K562 (cell line): ENCODE results near the gene CUL9. TPM values are rescaled to one million over a fixed set of nuclear protein-coding genes. Genes with fewer than 3 reads are reported as not detected.

Experiments
- ATF1 ChIP-seq, 2 experiments: fragments of 450-650 bp in 1 of 2; IDR thresholded peaks; 2 replicates each; pipeline ENCODE4 v1.6.1; 2016; ENCODE audit warnings: missing compliant biosample characterization in 1 of 2, missing genetic modification characterization in 1 of 2
- BHLHE40 ChIP-seq: IDR thresholded peaks from 2 replicates; pipeline ENCODE4 v1.6.1; 2011; ENCODE audit warnings: low read length, improper control_type of control experiment
- BRCA1 ChIP-seq, 2 experiments: fragments of 450-650 bp in 1 of 2; sonication (generic) in 1 of 2; formaldehyde crosslinking in 1 of 2; IDR thresholded peaks; 2 replicates each; pipeline versions ENCODE4 v1.5.0 to v1.6.1; 2017 to 2020; ENCODE audit warnings: mild to moderate bottlenecking in 1 of 2, missing genetic modification reagents in 1 of 2
- CCNT2 ChIP-seq: IDR thresholded peaks from 2 replicates; pipeline ENCODE4 v1.6.1; 2011; ENCODE audit warnings: borderline replicate concordance, low read depth, mild to moderate bottlenecking, moderate library complexity, mixed read lengths, low read length; ENCODE audit not compliant: insufficient read length; ENCODE audit errors: extremely low read depth
- CEBPG ChIP-seq, 3 experiments: fragments of 200-800 bp in 1 of 3; sonication (Bioruptor generic) in 1 of 3; sonication (generic) in 1 of 3; formaldehyde crosslinking in 1 of 3; IDR thresholded peaks in 2 of 3; conservative IDR thresholded peaks in 1 of 3; 2 replicates each; pipeline versions ENCODE4 v1.6.1 to v1.8.0; 2016 to 2022; ENCODE audit warnings: missing compliant biosample characterization in 2 of 3, missing genetic modification characterization in 2 of 3, mild to moderate bottlenecking in 1 of 3, missing genetic modification reagents in 1 of 3
- CTBP1 ChIP-seq: fragments of 450-650 bp; IDR thresholded peaks from 2 replicates; pipeline ENCODE4 v1.6.1; 2016; ENCODE audit warnings: borderline replicate concordance
- ETV5 ChIP-seq: sonication (generic); formaldehyde crosslinking; IDR thresholded peaks from 2 replicates; pipeline ENCODE4 v1.4.0; 2020; ENCODE audit warnings: low read depth, mild to moderate bottlenecking, missing genetic modification reagents
- EZH2 ChIP-seq: IDR thresholded peaks from 2 replicates; pipeline ENCODE4 v1.6.1; 2012; ENCODE audit warnings: low read depth, mild to moderate bottlenecking, inconsistent platforms, low read length, borderline replicate concordance
- FOXO4 ChIP-seq: fragments of 450-650 bp; formaldehyde crosslinking; IDR thresholded peaks from 2 replicates; pipeline ENCODE4 v1.4.0; 2020; ENCODE audit warnings: mild to moderate bottlenecking, moderate library complexity
- GATAD2B ChIP-seq: fragments of 450-650 bp; IDR thresholded peaks from 2 replicates; pipeline ENCODE4 v1.6.1; 2017; ENCODE audit warnings: mild to moderate bottlenecking, borderline replicate concordance
- HIVEP1 ChIP-seq: fragments of 250-450 bp; sonication (Bioruptor Pico); IDR thresholded peaks from 2 replicates; pipeline ENCODE4 v1.4.0; 2020; ENCODE audit warnings: mild to moderate bottlenecking
- RHOXF2B ChIP-seq: fragments of 250-450 bp; sonication (Bioruptor Pico); conservative IDR thresholded peaks from 2 replicates; pipeline ENCODE4 v1.5.1; 2021
- ZNF12 ChIP-seq: sonication (generic); formaldehyde crosslinking; IDR thresholded peaks from 2 replicates; pipeline ENCODE4 v1.4.0; 2020; ENCODE audit warnings: mild to moderate bottlenecking, missing genetic modification reagents
- ZNF146 ChIP-seq: IDR thresholded peaks from one replicate; pipeline ENCODE4 v1.6.1; 2018; ENCODE audit warnings: missing compliant biosample characterization; ENCODE audit not compliant: unreplicated experiment
- polyA plus RNA-seq, 8 experiments: library from polyadenylated mRNA; depleted of rRNA in 4 of 8; stranded (reverse) in 5 of 8; unstranded in 3 of 8; fragments of >200 nt; fragmentation: Nextera tagmentation in 2 of 8; fragmentation: Illumina TruSeq in 1 of 8; extraction: Ambion mirVana in 2 of 8; extraction: Trizol in 1 of 8; gene quantifications; 2 replicates each; pipeline versions ENCODE4 v1.2.1 to v1.2.3, GENCODE V29; 2011 to 2014; ENCODE audit warnings: inconsistent platforms in 1 of 8, missing spikeins in 1 of 8
- total RNA-seq, 7 experiments: library from RNA; depleted of rRNA in 6 of 7; stranded (reverse); fragments of >200 nt in 6 of 7; fragmentation: Illumina TruSeq in 2 of 7; extraction: Trizol in 2 of 7; gene quantifications; 2 replicates each; pipeline versions ENCODE4 v1.2.1 to v1.2.3, GENCODE V29; 2011 to 2021; ENCODE audit warnings: low replicate concordance in 1 of 7
- TF ChIP-seq, protein P1 (sequence below): fragments of 450-650 bp; IDR thresholded peaks from 2 replicates; pipeline ENCODE4 v1.6.1; 2014; ENCODE audit warnings: low read depth, mild to moderate bottlenecking, moderate library complexity, borderline replicate concordance
- TF ChIP-seq, protein P2 (sequence below): fragments of 450-650 bp; IDR thresholded peaks from one replicate; pipeline ENCODE4 v1.6.1; 2018; ENCODE audit warnings: mild to moderate bottlenecking, moderate library complexity; ENCODE audit not compliant: partially characterized antibody
- TF ChIP-seq, protein P3 (sequence below): fragments of 250-450 bp; sonication (Bioruptor Pico); IDR thresholded peaks from 2 replicates; pipeline ENCODE4 v1.4.0; 2020; ENCODE audit warnings: mild to moderate bottlenecking
- TF ChIP-seq, protein P4 (sequence below): fragments of 200-800 bp; sonication (Bioruptor generic); IDR thresholded peaks from 2 replicates; pipeline ENCODE4 v1.6.1; 2017; ENCODE audit warnings: missing genetic modification characterization, missing compliant biosample characterization

Gene CUL9
- total and polyA plus RNA-seq, 9 of the 15 experiments (the other 6 are each of a cell fraction or from before 2014, with no cell fraction given), result 0.50 to 20.7 (median 6.6) TPM

DNA sequence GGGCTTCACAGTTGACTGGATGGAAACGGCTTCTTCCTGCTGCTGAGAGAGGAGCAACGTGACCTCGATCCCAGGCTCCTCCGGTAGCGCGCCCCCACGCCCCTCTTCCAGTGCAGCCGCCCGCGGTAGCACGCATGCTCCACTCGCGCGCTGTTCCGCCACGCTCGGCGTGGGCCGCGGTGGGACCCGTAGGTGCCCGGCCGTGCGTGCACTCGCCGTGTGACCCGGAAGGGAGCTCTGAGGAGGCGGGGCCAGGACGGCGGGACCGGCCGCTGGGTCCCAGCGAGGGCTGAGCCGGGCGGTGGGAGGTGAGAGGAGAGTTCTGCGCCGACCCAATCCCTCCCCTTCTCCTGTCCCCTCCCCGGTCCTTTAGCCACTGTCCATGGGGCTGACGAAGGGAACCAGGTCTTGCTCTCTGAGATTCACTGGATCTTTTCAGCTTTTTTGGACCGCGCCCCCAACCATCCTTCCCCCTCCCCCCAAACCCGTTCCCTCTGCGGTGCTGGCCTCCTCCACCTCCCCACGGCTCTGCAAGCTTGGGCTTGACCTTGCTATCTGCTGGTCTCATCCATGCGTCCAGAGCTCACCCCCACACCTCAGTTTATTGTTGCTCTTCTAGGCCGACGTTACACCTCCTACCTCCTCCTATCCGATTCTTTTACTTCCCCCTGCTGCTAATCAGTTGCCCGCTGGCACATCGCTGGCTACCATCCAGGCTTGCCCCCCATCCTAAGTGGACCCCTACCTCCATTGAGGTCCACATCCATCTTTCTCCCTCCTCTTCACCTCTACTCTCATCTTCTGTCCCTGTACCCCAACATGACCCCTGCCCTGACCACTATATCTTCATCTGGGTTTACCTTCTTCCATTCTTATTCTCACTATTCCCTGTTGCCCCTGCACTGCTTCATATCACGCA is at the start of gene CUL9 (continued):
- TF ChIP-seq HIVEP1, result no peak
- no peak for TF ChIP-seq EZH2
- TF ChIP-seq BRCA1 (IDR thresholded peaks at IDR 0.05), result no peak
- no peak for TF ChIP-seq BRCA1 (CRISPR knock-in tag; IDR thresholded peaks at IDR 0.05)
- TF ChIP-seq CEBPG (CRISPR knock-in tag; IDR thresholded peaks at IDR 0.05), result peak; percentile 60
- no peak for TF ChIP-seq CEBPG (tag; conservative IDR thresholded peaks at IDR 0.05 in 1 of 2, IDR thresholded peaks at IDR 0.05 in 1 of 2)
- TF ChIP-seq RHOXF2B (CRISPR knock-in tag), result peak; percentile 83; the same call in 1 of the 2 replicates
- TF ChIP-seq, protein P1, sequence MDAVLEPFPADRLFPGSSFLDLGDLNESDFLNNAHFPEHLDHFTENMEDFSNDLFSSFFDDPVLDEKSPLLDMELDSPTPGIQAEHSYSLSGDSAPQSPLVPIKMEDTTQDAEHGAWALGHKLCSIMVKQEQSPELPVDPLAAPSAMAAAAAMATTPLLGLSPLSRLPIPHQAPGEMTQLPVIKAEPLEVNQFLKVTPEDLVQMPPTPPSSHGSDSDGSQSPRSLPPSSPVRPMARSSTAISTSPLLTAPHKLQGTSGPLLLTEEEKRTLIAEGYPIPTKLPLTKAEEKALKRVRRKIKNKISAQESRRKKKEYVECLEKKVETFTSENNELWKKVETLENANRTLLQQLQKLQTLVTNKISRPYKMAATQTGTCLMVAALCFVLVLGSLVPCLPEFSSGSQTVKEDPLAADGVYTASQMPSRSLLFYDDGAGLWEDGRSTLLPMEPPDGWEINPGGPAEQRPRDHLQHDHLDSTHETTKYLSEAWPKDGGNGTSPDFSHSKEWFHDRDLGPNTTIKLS, result peak; percentile 81
- TF ChIP-seq ATF1 (CRISPR knock-in tag; IDR thresholded peaks at IDR 0.05), result no peak
- TF ChIP-seq ATF1 (tag; IDR thresholded peaks at IDR 0.05), result peak; percentile 86
- peak; percentile 84; the same call in 1 of the 2 replicates for TF ChIP-seq CTBP1
- peak; percentile 94 for TF ChIP-seq CCNT2
- peak; percentile 61; the same call in 1 of the 2 replicates for TF ChIP-seq GATAD2B
- TF ChIP-seq ZNF146 (CRISPR knock-in tag), result no peak
- peak; percentile 68; the same call in 1 of the 2 replicates for TF ChIP-seq ETV5
- TF ChIP-seq BHLHE40, result peak; percentile 87
- peak; percentile 13; the same call in 1 of the 2 replicates for TF ChIP-seq ZNF12
- no peak for TF ChIP-seq FOXO4 (CRISPR knock-in tag)
- TF ChIP-seq, protein P2, sequence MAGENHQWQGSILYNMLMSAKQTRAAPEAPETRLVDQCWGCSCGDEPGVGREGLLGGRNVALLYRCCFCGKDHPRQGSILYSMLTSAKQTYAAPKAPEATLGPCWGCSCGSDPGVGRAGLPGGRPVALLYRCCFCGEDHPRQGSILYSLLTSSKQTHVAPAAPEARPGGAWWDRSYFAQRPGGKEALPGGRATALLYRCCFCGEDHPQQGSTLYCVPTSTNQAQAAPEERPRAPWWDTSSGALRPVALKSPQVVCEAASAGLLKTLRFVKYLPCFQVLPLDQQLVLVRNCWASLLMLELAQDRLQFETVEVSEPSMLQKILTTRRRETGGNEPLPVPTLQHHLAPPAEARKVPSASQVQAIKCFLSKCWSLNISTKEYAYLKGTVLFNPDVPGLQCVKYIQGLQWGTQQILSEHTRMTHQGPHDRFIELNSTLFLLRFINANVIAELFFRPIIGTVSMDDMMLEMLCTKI, result no peak
- TF ChIP-seq, protein P3, sequence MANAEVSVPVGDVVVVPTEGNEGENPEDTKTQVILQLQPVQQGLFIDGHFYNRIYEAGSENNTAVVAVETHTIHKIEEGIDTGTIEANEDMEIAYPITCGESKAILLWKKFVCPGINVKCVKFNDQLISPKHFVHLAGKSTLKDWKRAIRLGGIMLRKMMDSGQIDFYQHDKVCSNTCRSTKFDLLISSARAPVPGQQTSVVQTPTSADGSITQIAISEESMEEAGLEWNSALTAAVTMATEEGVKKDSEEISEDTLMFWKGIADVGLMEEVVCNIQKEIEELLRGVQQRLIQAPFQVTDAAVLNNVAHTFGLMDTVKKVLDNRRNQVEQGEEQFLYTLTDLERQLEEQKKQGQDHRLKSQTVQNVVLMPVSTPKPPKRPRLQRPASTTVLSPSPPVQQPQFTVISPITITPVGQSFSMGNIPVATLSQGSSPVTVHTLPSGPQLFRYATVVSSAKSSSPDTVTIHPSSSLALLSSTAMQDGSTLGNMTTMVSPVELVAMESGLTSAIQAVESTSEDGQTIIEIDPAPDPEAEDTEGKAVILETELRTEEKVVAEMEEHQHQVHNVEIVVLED (CRISPR knock-in tag), result peak; percentile 94
- TF ChIP-seq, protein P4, sequence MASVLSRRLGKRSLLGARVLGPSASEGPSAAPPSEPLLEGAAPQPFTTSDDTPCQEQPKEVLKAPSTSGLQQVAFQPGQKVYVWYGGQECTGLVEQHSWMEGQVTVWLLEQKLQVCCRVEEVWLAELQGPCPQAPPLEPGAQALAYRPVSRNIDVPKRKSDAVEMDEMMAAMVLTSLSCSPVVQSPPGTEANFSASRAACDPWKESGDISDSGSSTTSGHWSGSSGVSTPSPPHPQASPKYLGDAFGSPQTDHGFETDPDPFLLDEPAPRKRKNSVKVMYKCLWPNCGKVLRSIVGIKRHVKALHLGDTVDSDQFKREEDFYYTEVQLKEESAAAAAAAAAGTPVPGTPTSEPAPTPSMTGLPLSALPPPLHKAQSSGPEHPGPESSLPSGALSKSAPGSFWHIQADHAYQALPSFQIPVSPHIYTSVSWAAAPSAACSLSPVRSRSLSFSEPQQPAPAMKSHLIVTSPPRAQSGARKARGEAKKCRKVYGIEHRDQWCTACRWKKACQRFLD (CRISPR knock-in tag), result peak; percentile 5; the same call in 1 of the 2 replicates
